ENCODE measurements around the gene TNS3. TPM values are rescaled to one million over a fixed set of nuclear protein-coding genes. Genes with fewer than 3 reads are reported as not detected.
"Not testable (repeated sequence)": the region's sequence is repeated elsewhere in the genome, so short reads cannot be mapped to it uniquely, and the experiment has no call there.

The TNS3 gene
- total RNA-seq, 1 donor from 2014 or later: 30.3 TPM

GRCh38 chr7:47262881-47263280 lies 319.0 kb downstream of the TNS3 start:
- H3K36me3 Mint-ChIP-seq (ENCODE audit: low read depth): no peaks in the 10 kb centered on the region
- H3K4me3 Mint-ChIP-seq: no peak overlapping the region
- ChIA-PET CTCF (interaction anchor here (1.1 kb wide), 1 partner anchor 10 kb away, joined by 3 read pairs; no protein-coding TSS in a partner anchor), POLR2A (no interaction called here)
- no peak overlapping the region for H3K27ac Mint-ChIP-seq
- TF ChIP-seq CTCF (IDR thresholded peaks at IDR 0.05): no peak
- no peaks in the 10 kb centered on the region for H3K27me3 Mint-ChIP-seq
- intact Hi-C loops (cut with micrococcal nuclease): no loop called here
- ATAC-seq (ENCODE audit: low read depth): no peak
- DNase-seq: no peak
- no peaks in the 10 kb centered on the region for H3K9me3 Mint-ChIP-seq
- H3K4me1 Mint-ChIP-seq: no peaks in the 10 kb centered on the region

GRCh38 chr7:47262160-47262559 lies 319.8 kb downstream of the TNS3 start:
- intact Hi-C loops (cut with micrococcal nuclease); H3K27ac Mint-ChIP-seq; ATAC-seq (ENCODE audit: low read depth); H3K27me3 Mint-ChIP-seq; POLR2A ChIA-PET; H3K4me3 Mint-ChIP-seq; H3K4me1 Mint-ChIP-seq; H3K9me3 Mint-ChIP-seq; CTCF ChIA-PET; DNase-seq; H3K36me3 Mint-ChIP-seq (ENCODE audit: low read depth): not testable (repeated sequence)

- Mint-ChIP-seq H3K4me1 (peaks cover 9% of the 10 kb centered on the region), H3K9me3 (no peaks in the 10 kb centered on the region), H3K4me3 (no peak overlapping the region), H3K36me3 (ENCODE audit: low read depth) (no peaks in the 10 kb centered on the region), H3K27ac (no peak overlapping the region), H3K27me3 (no peaks in the 10 kb centered on the region)
- intact Hi-C loops (cut with micrococcal nuclease): no loop called here
- no peak for TF ChIP-seq CTCF (IDR thresholded peaks at IDR 0.05)
- POLR2A ChIA-PET: no interaction called here
- CTCF ChIA-PET: no interaction called here
- DNase-seq (no peak), ATAC-seq (ENCODE audit: low read depth) (no peak)
Observed at GRCh38 chr7:47260270-47260669, 321.6 kb downstream of the TNS3 start.

GRCh38 chr7:47259682-47260081 lies 322.2 kb downstream of the TNS3 start:
- Mint-ChIP-seq H3K4me3 (no peak overlapping the region), H3K9me3 (no peaks in the 10 kb centered on the region), H3K27me3 (no peaks in the 10 kb centered on the region), H3K4me1 (peaks cover 15% of the 10 kb centered on the region), H3K27ac (no peak overlapping the region), H3K36me3 (ENCODE audit: low read depth) (no peaks in the 10 kb centered on the region)
- DNase-seq: no peak
- no peak for ATAC-seq (ENCODE audit: low read depth)
- no peak for TF ChIP-seq CTCF (IDR thresholded peaks at IDR 0.05)
- CTCF ChIA-PET: no interaction called here
- POLR2A ChIA-PET: no interaction called here
- intact Hi-C loops (cut with micrococcal nuclease): loop anchor here (10.0 kb wide), 1 partner anchor 175 kb away; no protein-coding TSS in a partner anchor

- Mint-ChIP-seq H3K4me1 (peaks cover 19% of the 10 kb centered on the region), H3K4me3 (no peak overlapping the region), H3K9me3 (no peaks in the 10 kb centered on the region), H3K36me3 (ENCODE audit: low read depth) (no peaks in the 10 kb centered on the region), H3K27ac (no peak overlapping the region), H3K27me3 (no peaks in the 10 kb centered on the region)
- POLR2A ChIA-PET: no interaction called here
- TF ChIP-seq CTCF (IDR thresholded peaks at IDR 0.05): no peak
- ATAC-seq (ENCODE audit: low read depth) (no peak), DNase-seq (no peak)
- intact Hi-C loops (cut with micrococcal nuclease): loop anchor here (10.0 kb wide), 1 partner anchor 174 kb away; no protein-coding TSS in a partner anchor
- CTCF ChIA-PET: no interaction called here
Observed at GRCh38 chr7:47258798-47259197, 323.1 kb downstream of the TNS3 start.

- no peaks in the 10 kb centered on the region for H3K27me3 Mint-ChIP-seq
- H3K4me3 Mint-ChIP-seq: no peak overlapping the region
- H3K27ac Mint-ChIP-seq: no peak overlapping the region
- ChIA-PET CTCF (interaction anchor here (1.6 to 1.9 kb wide), 2 partner anchors 10 to 1333 kb away, joined by 5 to 8 read pairs; no protein-coding TSS in a partner anchor), POLR2A (no interaction called here)
- peaks cover 23% of the 10 kb centered on the region for H3K4me1 Mint-ChIP-seq
- peaks cover 6% of the 10 kb centered on the region for H3K9me3 Mint-ChIP-seq
- ATAC-seq (ENCODE audit: low read depth) (no peak), DNase-seq (no peak)
- TF ChIP-seq CTCF (IDR thresholded peaks at IDR 0.05): no peak
- no peaks in the 10 kb centered on the region for H3K36me3 Mint-ChIP-seq (ENCODE audit: low read depth)
- intact Hi-C loops (cut with micrococcal nuclease): loop anchor here (10.0 kb wide), 1 partner anchor 171 kb away; no protein-coding TSS in a partner anchor
Observed at GRCh38 chr7:47256016-47256415, 325.9 kb downstream of the TNS3 start.

Measured in activated B cell treated with CpG ODN at 0.5 μM for 24 hours (primary cell).